NCI-H524 (cell line): ENCODE data around the gene HAPSTR1.

ENCODE experiments used
- DNase-seq, 2 experiments: peaks; one replicate each; lab custom pipeline; 2025; lab: John Stamatoyannopoulos, UW

Gene HAPSTR1

GRCh38 chr16:9123401-9123800 lies 32.0 kb downstream of the HAPSTR1 start:
- DNase-seq = no peak

- DNase-seq = no peak
Observed at GRCh38 chr16:9123871-9124270, 32.4 kb downstream of the HAPSTR1 start.

DNA sequence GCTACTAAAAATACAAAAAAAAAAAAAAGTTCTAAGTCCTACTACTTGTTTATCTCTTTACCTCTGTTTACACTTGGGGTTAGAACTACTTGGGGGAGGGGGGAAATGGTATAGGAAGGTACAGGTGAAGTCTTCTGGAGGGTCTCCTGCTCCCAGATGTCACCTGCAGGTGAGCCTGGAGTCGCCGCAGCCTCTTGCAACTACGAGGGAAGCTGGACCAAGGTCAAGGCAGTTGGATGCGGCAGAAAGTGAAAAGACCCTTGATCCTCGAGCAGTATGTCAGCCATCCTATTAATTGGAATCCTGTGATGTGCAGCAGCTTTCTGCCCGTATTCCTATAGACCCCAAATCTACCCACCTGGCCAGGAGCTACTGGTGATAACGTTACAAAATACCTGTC lies 33.0 kb downstream of the HAPSTR1 start:
- DNase-seq = no peak

- DNase-seq = no peak
Observed at GRCh38 chr16:9124908-9125584, 33.6 kb downstream of the HAPSTR1 start.

GRCh38 chr16:9125658-9126505 lies 34.4 kb downstream of the HAPSTR1 start:
- no peak for DNase-seq

DNA sequence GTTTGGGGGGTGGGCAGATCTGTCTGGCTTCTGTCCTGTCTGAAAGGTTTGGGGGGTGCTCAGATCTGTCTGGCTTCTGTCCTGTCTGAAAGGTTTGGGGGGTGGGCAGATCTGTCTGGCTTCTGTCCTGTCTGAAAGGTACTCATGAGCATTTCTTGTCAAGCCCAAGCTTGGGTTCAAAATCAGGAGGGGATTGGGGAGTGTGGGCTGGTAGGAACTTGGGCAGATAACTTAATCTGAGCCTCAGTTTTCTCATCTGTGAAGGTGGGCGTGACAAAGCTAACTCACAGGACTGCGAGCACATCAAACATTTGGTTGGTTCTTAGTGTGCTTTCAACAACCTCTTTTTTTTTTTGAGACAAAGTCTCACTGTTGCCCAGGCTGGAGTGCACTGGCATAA lies 35.2 kb downstream of the HAPSTR1 start:
- no peak for DNase-seq

GRCh38 chr16:9128346-9129342 lies 37.2 kb downstream of the HAPSTR1 start:
- no peak for DNase-seq

DNA sequence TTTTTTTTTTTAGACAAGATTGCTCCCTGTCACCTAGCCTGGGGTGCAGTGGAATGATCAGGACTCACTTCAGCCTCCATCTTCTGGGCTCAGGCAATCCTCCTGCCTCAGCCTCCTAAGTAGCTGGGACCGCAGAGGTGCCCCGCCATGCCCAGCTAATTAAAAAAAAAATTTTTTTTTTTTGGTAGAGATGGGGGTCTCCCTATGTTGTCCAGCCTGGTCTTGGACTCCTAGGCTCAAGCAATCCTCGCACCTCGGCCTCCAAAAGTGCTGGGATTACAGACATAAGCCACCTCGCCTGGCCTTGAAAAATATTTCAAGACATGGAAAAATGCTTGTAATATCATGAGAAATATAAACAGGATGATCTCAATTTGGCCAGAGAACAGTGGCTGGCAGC lies 42.9 kb downstream of the HAPSTR1 start:
- DNase-seq = no peak

GRCh38 chr16:9134739-9135138 lies 43.3 kb downstream of the HAPSTR1 start:
- DNase-seq = peak; percentile 45 to 75

- DNase-seq = no peak
Observed at GRCh38 chr16:9135797-9136196, 44.4 kb downstream of the HAPSTR1 start.

- DNase-seq = no peak
Observed at GRCh38 chr16:9136596-9136995, 45.2 kb downstream of the HAPSTR1 start.

DNA sequence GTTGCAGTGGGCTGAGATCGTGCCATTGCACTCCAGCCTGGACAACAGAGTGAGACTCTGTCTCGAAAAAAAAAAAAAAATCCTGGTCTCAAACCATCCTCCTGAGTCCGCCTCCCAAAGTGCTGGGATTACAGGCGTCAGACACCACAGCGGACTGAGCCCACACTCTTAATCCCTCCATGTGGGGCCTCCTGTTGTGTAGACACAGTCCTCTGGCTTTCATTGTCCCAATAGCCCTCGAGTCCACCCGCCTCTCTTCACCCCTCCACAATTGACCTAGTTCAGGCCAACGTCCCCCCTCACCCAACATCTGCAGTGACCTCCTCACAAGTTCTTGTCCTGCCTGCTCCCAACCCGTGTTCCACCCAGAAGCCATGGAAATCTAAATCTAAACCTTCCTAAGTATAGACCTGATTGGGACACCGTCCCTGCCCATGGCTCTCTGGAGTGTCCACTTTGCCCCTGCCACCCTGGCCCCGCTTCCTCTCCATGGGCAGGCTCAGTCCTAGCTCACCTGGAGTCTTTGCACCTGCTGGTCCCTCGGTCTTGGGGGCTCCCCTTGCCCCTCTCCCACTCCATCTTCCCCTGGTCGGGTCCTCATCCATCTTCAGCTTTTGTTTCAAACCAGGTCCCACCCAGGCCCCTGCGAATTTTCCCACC lies 46.7 kb downstream of the HAPSTR1 start:
- DNase-seq = no peak

- DNase-seq = peak; percentile 63 to 78
Observed at GRCh38 chr16:9138731-9139501, 47.5 kb downstream of the HAPSTR1 start.

- DNase-seq = peak in 1 of 2 experiments; percentile 52
Observed at GRCh38 chr16:9139965-9140364, 48.5 kb downstream of the HAPSTR1 start.
